IPS-NIHi11 (cell line): ENCODE measurements around the gene NPHP4.

ENCODE experiments used
- DNase-seq: peaks from one replicate; pipeline ENCODE4 v3.0.0; 2012; ENCODE audit warnings: mixed read lengths, low spot score

NPHP4 gene

GRCh38 chr1:5891736-5892135 lies 100.5 kb downstream of the NPHP4 start:
- no peak for DNase-seq

DNA sequence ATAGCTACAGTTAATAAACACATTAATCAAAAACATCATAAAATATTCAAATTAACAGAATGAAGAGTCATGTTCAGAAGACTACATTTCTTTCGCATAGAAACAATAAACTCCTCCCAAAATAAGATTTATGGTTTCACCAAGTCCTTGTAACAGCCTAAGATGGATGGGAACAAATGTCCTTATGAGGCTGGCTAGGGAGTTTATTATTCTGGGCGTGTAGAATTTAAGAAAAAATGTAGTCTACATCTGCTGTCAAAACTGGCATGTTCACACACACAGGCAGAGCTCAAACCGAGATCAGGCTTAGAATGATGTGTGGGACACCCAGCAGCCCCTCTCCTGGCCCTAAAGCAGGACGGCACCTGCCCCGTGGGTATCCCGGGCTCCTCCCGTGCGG lies 101.1 kb downstream of the NPHP4 start:
- no peak for DNase-seq

DNA sequence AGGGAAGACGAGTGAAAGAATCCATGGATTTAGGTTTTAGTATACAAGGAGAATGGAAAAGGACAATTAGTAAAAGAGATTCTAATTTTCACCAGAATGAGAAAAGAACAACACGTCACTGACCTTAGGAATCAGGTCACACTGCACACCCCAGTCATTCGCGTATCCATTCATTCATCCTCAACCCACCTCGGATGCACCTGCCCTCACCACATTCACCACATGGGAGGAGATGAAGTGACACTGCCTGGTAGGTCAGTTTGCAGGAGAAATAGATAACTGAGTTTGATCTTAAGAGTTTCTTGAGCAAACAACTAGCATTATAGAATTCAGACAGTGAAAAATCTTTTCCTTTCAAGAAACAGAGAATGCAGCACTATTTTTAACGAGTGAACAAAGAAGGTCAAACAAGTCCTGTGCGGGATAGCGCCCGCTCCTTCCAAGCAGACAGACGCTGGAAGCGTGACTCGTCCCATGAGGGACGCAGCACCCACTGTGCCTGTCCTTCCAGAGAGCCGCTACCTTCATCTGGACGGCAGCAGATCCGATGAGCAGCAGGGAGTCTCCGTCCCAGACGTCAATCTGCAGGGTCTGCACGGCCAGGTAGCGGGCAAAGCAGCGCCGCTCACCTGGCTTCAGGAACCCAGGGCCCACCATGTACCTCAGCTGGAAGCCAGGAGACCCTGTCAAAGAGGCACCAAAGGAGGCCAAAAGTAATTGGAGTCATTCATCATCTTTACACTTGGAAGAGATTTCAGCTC lies 101.7 kb downstream of the NPHP4 start:
- no peak for DNase-seq

- DNase-seq: no peak
These were observed 102.3 kb downstream of the NPHP4 start for GRCh38 chr1:5889901-5890300.

- DNase-seq: no peak
These were observed 102.8 kb downstream of the NPHP4 start for GRCh38 chr1:5889462-5889861.

DNA sequence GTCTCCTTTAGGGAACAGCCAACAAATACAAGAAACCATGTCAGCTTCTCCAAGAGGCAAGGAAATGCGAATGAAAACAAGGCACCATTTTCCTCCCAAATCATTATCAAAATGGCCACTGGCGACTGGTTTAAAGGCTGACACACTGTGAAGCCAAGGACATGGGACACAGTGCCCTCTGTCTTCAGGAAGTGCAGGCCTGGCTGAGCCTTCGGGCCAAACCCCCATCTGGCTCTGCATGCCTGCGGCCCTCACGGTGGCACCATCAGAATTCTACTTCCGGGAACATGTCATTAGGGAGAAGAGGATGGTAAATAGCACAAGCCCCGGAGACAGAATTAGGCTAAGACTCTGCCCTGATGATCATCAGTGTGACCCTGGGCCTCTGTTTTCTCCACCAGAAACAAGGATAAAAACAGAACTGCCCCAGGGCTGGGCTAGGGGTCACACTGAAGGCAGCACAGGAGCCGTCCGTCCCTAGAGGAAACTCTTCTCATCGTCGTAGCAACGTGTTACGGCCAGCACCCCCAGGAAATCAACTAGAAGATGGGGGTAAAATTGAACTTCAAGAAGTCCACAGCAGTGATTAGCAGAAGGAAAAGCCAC lies 103.5 kb downstream of the NPHP4 start:
- no peak for DNase-seq

GRCh38 chr1:5887971-5888361 lies 104.3 kb downstream of the NPHP4 start:
- DNase-seq: no peak

DNA sequence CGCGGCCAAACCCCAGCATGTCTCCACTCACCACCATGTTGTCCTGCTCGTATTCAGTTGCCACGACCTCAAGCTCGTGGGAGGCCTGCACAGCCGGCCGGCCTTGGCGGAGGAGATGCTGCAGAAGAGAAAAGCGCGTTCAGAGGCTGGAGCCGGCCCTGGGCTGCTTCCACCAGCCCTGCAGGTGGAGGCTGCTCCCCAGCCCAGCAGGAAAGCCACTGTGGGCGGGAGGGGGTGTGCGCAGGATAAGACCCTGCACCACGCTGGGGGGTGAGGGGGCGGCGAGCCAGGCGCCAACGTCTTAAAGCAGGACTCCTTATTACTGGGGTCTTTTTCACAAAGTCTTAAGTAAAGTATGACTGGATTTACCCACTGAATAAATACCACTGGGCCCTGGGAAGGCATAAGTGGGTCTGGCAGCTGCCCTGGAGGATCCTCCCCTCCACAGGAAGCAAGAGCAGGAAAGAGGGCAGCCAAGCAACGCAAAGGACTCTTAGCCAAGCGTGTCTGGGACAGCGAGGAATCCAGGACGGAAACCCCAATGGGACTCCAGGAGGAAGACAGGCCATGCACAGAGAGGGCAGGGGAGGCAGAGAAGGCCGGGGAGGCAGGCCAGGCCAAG lies 104.8 kb downstream of the NPHP4 start:
- no peak for DNase-seq

- no peak for DNase-seq
These were observed 105.5 kb downstream of the NPHP4 start for GRCh38 chr1:5886541-5887348.

DNA sequence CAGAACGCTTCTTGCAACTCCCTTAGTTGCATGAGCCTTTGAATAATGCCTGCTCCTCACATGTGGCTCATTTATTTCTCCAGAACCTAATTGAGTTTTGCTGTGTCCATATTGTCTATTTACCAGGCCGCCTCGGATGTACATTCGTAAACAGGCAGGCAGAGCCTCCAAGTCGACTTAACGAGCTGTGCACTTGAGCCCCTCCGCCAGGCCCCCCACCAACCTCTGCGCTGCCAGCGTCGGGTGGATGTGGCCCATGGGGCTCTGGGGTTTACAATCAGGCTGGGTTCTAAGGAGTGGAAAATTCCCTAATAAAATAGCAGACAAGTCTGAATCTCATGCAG lies 106.1 kb downstream of the NPHP4 start:
- DNase-seq: no peak

DNA sequence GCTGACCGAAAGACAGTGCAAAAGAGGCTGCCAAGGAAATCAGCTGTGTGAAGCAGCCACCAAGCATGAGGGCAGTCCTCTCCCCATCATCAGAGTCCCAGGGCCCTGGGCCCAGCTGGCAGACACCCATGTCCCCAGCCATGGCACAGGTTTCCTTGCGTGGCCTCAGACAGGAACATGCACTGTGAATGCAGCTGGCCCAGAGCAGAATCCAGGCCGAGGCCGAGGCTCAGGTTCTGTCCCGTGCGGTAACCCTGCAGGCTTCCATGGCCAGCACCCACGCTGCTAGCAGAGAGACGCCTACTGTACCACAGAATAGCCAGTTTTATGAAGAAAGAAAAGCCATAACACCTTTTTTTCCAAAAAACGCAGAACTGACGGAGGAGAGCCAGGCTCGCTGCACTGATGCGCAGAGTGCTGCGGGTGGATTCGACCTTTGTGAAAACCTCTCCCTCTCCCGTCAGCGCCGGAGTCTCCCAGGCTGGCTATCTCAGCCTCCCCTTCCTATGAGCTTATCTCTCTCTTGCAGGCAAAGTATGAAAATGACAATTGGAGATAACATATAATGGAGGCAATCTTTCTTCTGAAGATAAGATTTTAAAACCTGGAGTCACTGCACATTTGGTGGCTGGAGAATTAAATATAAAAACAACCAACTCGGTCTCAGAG lies 106.6 kb downstream of the NPHP4 start:
- DNase-seq: no peak

GRCh38 chr1:5884110-5884509 lies 108.1 kb downstream of the NPHP4 start:
- no peak for DNase-seq

DNA sequence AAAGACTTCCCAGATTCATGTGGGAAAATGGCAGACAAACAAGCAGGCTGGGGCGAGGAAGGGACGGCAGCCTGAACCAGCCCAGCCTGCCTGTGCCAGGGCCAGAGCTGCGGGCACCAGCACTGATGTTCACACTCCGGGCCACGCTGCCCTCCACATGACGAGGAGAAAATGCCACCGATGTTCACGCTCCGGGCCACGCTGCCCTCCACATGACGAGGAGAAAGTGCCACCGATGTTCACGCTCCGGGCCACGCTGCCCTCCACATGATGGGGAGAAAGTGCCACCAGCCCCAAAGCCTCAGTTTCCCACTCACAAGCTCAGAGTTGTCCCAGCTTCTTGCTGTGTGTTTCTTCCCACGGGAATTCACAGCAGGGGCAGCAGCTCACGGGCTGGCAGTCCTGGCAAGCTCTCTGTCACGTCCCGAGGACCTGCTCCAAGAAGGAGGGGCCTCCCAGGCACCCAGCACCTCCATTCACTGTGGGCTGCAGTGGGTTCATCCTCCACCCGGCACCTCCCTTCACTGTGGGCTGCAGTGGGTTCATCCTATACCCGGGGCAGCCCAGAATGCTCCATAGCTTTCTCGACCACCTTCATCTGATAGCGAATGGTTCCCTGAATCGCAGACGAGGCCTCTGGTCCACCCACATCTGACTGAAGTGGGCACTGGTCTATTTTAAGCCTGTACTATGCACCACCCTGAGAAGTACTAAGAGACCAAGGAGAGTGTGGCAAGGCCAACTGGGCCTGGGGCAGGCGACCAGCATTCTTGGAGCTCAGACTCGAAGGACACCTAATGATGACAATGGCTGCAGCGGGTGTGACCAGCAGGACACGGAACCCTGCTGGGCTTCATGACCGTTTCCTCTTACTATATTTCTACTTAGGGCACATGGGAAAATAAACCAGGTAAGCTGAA lies 108.8 kb downstream of the NPHP4 start:
- no peak for DNase-seq

- DNase-seq: no peak
These were observed 109.7 kb downstream of the NPHP4 start for GRCh38 chr1:5882367-5883128.

DNA sequence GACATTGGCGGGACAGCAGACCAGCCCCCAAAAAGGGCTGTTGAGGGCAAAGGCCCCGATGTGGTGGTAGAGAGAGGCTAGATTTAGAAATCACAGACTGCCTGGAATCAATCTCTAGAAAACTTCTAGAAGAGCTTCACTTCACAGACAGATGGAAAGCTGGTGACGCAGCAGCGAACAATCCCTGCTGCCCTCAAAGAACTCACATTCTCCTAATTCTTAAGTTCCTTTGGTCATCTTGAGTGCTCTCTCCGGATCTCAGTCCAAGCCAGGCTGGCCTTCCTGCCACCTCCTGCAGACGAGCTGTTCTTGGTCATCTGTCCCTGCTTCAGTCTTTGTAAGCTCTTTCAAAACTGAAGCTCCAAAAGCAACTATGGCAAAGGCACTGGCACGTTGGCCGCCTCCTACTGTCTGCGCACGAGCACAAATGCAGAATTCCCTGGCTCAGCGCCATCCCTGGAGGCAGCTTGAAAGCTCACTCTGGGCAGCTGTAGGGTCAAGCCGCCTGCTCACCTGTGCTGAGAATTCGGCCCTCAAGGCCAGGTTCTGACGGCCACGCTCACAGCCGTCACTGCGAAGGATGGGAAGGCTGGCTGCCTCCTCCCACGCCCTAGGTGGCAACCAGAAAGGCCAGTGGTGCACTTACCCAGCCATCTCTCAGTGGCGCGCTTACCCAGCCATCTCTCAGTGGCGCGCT lies 110.6 kb downstream of the NPHP4 start:
- no peak for DNase-seq

DNA sequence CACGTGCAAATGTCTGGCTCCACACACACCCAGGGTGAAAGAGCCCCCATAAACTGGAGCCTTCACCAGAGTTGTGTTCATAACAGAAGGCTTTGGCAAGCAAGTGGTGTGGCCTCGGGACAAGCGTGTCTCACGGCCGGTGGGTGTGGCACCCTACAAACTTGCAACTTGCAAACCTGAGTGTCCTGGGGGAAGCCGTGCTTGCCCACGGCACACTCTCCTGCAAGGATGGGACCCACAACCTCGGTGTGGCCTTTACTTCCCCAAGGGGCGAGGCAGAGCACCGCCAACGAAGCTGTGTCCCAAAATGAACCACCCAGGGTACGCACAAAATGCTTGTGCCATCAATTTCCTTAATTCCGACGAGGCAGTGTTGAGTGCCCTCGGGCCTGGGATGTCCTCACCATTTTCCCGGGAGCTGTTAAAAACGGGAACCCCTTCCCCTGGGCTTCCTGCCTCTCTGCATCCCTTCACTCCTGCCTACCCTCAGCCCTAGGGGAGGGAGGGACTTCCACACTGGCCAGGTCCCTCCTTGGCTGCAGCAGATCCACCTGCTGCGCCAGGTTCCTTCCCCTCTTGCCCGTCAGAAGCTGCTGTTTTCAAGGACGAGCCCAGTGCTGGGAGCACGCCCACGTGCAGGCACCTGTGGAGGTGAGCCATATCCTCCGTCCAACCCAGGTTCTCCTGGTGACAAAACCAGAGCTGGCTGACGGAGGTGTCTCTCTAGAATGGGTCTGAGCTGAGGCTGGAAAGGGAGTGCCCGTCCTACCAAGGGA lies 111.4 kb downstream of the NPHP4 start:
- DNase-seq: no peak

DNA sequence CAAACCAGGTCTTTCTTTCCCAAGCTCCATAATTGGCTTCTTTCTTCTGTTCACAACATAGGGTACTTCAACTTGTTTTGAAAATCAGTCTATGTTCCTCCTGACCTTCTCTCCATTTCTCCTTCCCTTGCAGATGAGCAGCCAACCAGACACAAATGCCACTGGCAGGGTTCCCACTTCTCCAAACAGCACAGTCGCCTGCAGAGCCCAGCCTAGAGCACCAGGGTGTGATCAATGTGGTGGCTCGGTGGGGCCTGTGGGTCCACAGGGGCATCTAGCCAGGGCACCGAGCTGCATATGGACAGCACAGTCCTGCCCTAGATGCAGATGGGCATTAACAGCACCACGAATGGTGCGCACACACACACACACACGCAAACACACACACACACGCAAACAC lies 112.8 kb downstream of the NPHP4 start:
- no peak for DNase-seq

DNA sequence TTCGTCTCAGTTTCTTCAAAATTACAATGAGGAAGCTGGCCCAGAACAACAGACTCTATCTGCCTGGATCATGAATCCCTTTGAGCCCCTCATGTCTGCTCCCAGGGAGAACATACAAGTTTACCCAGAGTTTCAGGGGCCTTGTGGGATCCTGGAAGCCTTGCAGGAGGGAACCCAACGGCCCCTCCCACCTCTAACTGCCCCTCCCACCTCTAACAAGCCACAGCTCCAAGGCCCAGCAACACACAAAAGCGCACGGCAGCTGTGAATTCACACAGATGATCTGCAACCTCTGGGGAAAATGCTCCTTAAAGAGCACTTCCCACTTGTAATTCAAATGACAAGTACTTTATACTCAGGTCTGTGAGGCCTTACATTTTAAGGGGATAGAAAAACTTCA lies 113.3 kb downstream of the NPHP4 start:
- DNase-seq: no peak
